Osteoblast (primary cell): Measurements from ENCODE around the gene PRKCA. TPM values are rescaled to one million over a fixed set of nuclear protein-coding genes. Genes with fewer than 3 reads are reported as not detected.

Experiments used
- DNase-seq: peaks from one replicate; pipeline ENCODE4 v3.0.0; 2011; ENCODE audit warnings: low spot score, mixed read lengths; ENCODE audit not compliant: insufficient read length; ENCODE audit errors: missing footprints
- H2AFZ ChIP-seq: 2 replicates; pipeline ENCODE4 v1.6.0; 2011; ENCODE audit warnings: mild to moderate bottlenecking, low read length
- H3K27ac ChIP-seq: 2 replicates; pipeline ENCODE4 v1.5.1; 2011; ENCODE audit warnings: mild to moderate bottlenecking, low read depth, low read length, moderate library complexity
- H3K27me3 ChIP-seq: 2 replicates; pipeline ENCODE4 v1.6.0; 2012; ENCODE audit warnings: mild to moderate bottlenecking, control low read depth, inconsistent platforms, low read length, moderate library complexity; ENCODE audit not compliant: insufficient read depth
- H3K36me3 ChIP-seq: 2 replicates; pipeline ENCODE4 v1.5.1; 2011; ENCODE audit warnings: mild to moderate bottlenecking, low read length, control low read depth, moderate library complexity; ENCODE audit not compliant: insufficient read depth
- H3K4me1 ChIP-seq: 2 replicates; pipeline ENCODE4 v1.5.1; 2011; ENCODE audit warnings: mild to moderate bottlenecking, low read length, control low read depth, moderate library complexity; ENCODE audit not compliant: insufficient read depth
- H3K4me2 ChIP-seq: 2 replicates; pipeline ENCODE4 v1.6.0; 2011; ENCODE audit warnings: mild to moderate bottlenecking, low read length; ENCODE audit not compliant: insufficient read depth
- H3K4me3 ChIP-seq: fragments of 200-600 bp; sonication (generic); 3 replicates; pipeline ENCODE4 v1.5.1; 2012; ENCODE audit warnings: mild to moderate bottlenecking, low read length, inconsistent platforms; ENCODE audit not compliant: insufficient read depth
- H3K79me2 ChIP-seq: 2 replicates; pipeline ENCODE4 v1.6.0; 2012; ENCODE audit warnings: mild to moderate bottlenecking, low read length, control low read depth, inconsistent platforms; ENCODE audit not compliant: insufficient read depth
- H3K9me3 ChIP-seq: 2 replicates; pipeline ENCODE4 v1.5.1; 2011; ENCODE audit warnings: low read depth, low read length, control low read depth
- H4K20me1 ChIP-seq: 2 replicates; pipeline ENCODE4 v1.6.0; 2012; ENCODE audit warnings: mild to moderate bottlenecking, low read length, control low read depth; ENCODE audit not compliant: insufficient read depth
- total RNA-seq: library from RNA; depleted of rRNA; stranded (reverse); fragments of >200 nt; gene quantifications from 2 replicates; pipeline ENCODE4 v1.2.3, GENCODE V29; 2012
- TF ChIP-seq, protein P1 (sequence below): IDR thresholded peaks from 2 replicates; pipeline ENCODE4 v1.5.1; 2011; ENCODE audit warnings: mild to moderate bottlenecking, low read depth, low read length, moderate library complexity; ENCODE audit errors: extremely low read depth

PRKCA gene
- total RNA-seq, 1 donor: 46.0 TPM

DNA sequence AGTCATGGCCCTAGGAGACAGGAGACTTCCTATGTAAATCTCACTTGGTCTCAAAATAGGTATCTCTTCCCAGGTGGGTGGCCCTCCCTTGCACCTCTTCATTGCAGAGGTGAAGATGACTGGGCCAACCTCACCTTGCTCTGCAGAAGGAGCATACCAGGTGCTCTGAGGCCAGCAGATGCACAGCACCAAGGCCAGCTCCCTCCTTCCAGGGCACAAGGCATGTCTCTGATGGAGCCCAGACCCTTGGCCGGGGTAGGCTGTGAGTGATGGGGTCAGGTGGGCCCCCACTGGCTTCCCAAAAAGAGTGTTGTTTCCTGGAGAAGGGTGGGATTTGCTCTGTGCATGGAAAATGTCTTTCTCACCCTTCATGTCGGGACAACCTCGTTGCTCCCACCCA, 545.3 kb downstream of the PRKCA start:
- H3K4me3 ChIP-seq: no peak overlapping the region
- H4K20me1 ChIP-seq: no peaks in the 10 kb centered on the region
- H3K27ac ChIP-seq: no peak overlapping the region
- TF ChIP-seq, protein P1, sequence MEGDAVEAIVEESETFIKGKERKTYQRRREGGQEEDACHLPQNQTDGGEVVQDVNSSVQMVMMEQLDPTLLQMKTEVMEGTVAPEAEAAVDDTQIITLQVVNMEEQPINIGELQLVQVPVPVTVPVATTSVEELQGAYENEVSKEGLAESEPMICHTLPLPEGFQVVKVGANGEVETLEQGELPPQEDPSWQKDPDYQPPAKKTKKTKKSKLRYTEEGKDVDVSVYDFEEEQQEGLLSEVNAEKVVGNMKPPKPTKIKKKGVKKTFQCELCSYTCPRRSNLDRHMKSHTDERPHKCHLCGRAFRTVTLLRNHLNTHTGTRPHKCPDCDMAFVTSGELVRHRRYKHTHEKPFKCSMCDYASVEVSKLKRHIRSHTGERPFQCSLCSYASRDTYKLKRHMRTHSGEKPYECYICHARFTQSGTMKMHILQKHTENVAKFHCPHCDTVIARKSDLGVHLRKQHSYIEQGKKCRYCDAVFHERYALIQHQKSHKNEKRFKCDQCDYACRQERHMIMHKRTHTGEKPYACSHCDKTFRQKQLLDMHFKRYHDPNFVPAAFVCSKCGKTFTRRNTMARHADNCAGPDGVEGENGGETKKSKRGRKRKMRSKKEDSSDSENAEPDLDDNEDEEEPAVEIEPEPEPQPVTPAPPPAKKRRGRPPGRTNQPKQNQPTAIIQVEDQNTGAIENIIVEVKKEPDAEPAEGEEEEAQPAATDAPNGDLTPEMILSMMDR: no peak
- H3K9me3 ChIP-seq: no peaks in the 10 kb centered on the region
- peaks cover 6% of the 10 kb centered on the region for H3K27me3 ChIP-seq
- H2AFZ ChIP-seq: no peak overlapping the region
- no peak for DNase-seq
- H3K4me2 ChIP-seq: no peak overlapping the region
- H3K79me2 ChIP-seq: no peaks in the 10 kb centered on the region
- no peaks in the 10 kb centered on the region for H3K36me3 ChIP-seq
- no peaks in the 10 kb centered on the region for H3K4me1 ChIP-seq

DNA sequence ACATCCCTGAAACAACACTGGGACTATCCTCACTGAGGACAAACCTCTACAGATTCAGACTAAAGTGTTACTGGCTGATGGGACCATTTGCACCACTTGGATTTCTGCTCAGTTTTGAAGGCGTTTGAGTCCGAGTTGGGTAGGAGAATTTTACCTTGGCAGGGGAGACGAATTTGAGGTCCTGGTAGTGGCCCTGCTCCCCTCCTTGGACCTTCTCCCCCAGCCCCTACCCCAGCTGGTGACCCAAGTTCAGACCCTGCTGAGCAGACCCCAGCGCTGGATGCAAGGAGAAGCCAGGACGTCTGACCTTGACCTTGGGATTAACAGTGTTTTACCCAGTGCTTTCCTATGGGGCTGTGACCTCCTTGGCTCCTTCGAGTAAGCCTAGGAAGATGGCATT, 546.1 kb downstream of the PRKCA start:
- Histone ChIP-seq H3K9me3 (no peaks in the 10 kb centered on the region), H3K27ac (no peak overlapping the region), H3K4me2 (no peak overlapping the region), H3K36me3 (no peaks in the 10 kb centered on the region), H3K27me3 (peaks cover 6% of the 10 kb centered on the region), H3K4me1 (no peaks in the 10 kb centered on the region), H4K20me1 (no peaks in the 10 kb centered on the region), H3K4me3 (no peak overlapping the region), H3K79me2 (no peaks in the 10 kb centered on the region), H2AFZ (no peak overlapping the region)
- TF ChIP-seq, protein P1: no peak
- no peak for DNase-seq

GRCh38 chr17:66849032-66849655, 546.7 kb downstream of the PRKCA start:
- H3K4me3 ChIP-seq: no peak overlapping the region
- TF ChIP-seq, protein P1: no peak
- no peak overlapping the region for H2AFZ ChIP-seq
- H4K20me1 ChIP-seq: no peaks in the 10 kb centered on the region
- peaks cover 6% of the 10 kb centered on the region for H3K27me3 ChIP-seq
- no peaks in the 10 kb centered on the region for H3K4me1 ChIP-seq
- DNase-seq: no peak
- no peak overlapping the region for H3K4me2 ChIP-seq
- no peaks in the 10 kb centered on the region for H3K36me3 ChIP-seq
- no peaks in the 10 kb centered on the region for H3K9me3 ChIP-seq
- no peaks in the 10 kb centered on the region for H3K79me2 ChIP-seq
- no peak overlapping the region for H3K27ac ChIP-seq

GRCh38 chr17:66849851-66850580, 547.6 kb downstream of the PRKCA start:
- no peak overlapping the region for H3K4me2 ChIP-seq
- no peaks in the 10 kb centered on the region for H3K9me3 ChIP-seq
- H3K36me3 ChIP-seq: no peaks in the 10 kb centered on the region
- no peak overlapping the region for H3K27ac ChIP-seq
- no peaks in the 10 kb centered on the region for H3K79me2 ChIP-seq
- H2AFZ ChIP-seq: no peak overlapping the region
- H4K20me1 ChIP-seq: no peaks in the 10 kb centered on the region
- no peak for DNase-seq
- no peaks in the 10 kb centered on the region for H3K4me1 ChIP-seq
- H3K27me3 ChIP-seq: peaks cover 6% of the 10 kb centered on the region
- TF ChIP-seq, protein P1: no peak
- H3K4me3 ChIP-seq: no peak overlapping the region
